ENCODE measurements around the gene TIE1.

Gene TIE1

DNA sequence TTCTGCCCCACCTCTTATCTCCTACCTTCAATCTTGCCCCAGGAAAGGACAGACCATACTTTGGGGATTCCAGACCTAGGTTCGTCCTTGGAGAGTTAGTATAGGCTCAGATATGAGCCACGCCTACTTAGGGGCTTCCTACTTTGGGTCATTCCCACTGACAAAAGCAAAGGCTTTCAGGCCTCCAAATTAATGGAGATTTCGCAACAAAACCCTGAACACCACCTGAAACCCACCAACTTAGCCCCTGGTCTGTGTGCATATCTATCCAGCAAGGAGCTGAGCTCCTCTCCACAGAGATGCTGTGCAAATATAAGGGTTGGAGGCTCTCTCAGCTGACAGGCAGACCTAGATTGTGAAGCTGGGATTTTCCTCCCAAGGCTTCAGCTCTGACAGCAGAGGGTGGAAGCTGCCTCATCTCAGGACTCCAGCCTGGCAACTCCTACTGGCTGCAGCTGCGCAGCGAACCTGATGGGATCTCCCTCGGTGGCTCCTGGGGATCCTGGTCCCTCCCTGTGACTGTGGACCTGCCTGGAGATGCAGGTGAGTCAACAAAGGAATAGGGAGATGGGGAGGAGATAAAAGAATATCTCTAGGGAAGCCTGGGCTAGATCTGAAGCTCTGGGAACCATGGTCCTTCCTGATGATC, 38.9 kb downstream of the TIE1 start:
- no peak for DNase-seq (ENCODE audit: low spot score)

DNA sequence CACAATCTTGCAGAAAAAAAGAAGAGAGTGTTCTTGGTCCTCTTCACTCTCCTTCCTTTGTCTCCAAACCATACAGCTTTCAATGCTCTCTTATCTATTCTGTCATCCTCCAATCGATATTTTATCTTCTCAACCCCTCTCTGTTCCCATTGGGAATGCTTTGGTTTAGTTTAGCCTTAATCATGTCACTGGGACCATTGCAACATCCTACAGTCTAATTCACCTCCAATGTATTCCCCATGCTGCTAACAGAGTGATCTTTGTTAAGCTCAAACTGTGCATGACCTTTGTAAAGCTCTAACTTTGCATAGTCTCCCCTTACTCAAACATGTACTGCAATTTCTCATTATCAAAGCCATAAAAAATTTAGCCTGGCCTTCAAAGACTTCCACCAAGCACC, 39.8 kb downstream of the TIE1 start:
- no peak for DNase-seq (ENCODE audit: low spot score)

DNA sequence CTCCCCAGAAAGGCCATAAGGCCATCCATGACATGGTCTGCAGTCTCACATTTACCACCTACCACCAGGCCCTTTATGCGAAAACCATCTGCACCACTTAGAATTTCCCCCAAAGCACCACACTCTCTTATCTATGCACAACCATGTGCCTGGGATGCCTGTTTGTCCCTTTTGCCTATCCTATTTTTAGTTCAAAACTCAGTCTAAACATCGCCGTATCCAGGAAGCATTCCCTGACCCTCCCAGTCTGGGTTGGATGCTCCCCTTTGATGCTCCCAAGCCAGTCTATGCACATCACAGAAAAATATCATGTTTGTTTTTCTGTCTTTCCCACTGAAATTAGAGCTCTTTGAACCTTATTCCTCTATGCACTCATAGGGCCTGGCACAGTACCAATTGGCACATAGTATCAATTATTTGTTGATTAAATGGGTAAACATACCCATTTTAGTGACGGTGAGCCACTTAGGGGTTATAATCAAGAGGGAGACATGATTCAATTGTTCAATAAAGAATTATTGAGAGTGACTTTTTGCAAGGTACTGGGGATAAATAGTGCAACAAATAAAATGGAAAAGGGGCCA, 43.6 kb downstream of the TIE1 start:
- no peak for DNase-seq (ENCODE audit: low spot score)

DNA sequence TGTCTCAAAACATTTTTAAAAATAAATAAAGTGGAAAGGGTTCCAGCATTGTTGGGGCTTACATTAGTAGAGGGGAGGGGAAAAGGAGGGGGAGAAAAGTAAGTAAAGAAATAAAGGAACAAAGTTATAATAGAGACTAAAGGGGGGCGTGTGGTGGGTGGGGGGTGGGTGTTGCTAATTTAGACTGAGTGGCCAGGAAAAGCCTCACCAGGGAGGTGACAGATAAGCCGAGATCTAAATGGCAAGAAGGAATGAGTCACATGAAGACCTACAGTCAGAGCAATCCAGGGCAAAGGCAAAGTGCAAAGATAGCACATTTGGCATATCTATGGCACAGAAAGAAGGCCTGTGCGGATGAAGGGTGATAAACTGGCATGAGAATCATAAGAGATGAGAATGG, 44.3 kb downstream of the TIE1 start:
- DNase-seq (ENCODE audit: low spot score), result no peak

- no peak for DNase-seq (ENCODE audit: low spot score)
These were observed 45.9 kb downstream of the TIE1 start for GRCh38 chr1:43346636-43347035.

DNA sequence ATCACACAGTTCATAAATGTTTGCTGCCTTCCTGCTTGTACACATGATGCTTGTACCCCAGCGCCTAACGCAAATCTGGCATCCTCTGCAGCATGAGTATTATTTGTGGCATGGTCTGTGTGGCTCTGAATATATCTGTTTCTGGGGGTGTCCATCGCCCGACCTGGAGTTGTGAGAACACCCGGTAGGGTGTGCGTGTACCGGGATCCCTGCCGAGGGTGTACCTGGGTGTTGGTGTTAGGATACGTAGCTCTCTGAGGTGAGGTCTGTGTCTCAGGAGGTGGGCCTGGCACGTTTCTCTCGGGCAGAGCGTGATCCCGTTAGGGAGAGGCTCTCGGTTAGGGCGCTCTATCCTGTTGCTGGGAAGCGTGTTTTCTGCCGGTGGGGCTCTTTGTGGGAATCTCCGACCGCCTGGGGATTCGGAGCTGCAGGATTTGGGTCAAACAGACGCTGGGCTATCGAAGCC, 47.6 kb downstream of the TIE1 start:
- no peak for DNase-seq (ENCODE audit: low spot score)

DNA sequence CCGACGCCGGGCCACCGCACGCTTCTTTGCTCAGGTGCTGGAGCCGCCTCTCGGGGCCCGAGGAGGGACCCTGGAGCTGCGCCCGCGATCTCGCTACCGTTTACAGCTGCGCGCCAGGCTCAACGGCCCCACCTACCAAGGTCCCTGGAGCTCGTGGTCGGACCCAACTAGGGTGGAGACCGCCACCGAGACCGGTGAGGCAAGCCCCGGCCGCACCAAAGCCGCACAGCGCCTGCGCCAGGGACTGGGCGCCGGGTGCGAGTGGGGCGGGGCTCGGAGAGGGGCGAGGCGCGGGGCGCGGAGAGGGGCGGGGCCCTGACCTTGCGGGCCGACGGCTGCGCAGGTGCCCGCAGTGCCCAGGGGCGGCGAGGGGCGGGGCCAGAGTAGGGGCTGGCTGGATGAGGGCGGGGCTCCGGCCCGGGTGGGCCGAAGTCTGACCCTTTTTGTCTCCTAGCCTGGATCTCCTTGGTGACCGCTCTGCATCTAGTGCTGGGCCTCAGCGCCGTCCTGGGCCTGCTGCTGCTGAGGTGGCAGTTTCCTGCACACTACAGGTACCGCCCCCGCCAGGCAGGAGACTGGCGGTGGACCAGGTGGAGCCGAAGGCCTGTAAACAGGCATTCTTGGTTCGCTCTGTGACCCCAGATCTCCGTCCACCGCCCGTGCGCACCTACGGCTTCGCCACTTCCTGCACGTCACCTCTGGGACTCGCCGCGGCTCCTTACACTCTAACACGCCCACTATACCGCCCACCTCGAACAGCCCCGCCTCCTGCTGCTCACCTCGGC, 48.2 kb downstream of the TIE1 start:
- peak; percentile 60 for DNase-seq (ENCODE audit: low spot score)

DNA sequence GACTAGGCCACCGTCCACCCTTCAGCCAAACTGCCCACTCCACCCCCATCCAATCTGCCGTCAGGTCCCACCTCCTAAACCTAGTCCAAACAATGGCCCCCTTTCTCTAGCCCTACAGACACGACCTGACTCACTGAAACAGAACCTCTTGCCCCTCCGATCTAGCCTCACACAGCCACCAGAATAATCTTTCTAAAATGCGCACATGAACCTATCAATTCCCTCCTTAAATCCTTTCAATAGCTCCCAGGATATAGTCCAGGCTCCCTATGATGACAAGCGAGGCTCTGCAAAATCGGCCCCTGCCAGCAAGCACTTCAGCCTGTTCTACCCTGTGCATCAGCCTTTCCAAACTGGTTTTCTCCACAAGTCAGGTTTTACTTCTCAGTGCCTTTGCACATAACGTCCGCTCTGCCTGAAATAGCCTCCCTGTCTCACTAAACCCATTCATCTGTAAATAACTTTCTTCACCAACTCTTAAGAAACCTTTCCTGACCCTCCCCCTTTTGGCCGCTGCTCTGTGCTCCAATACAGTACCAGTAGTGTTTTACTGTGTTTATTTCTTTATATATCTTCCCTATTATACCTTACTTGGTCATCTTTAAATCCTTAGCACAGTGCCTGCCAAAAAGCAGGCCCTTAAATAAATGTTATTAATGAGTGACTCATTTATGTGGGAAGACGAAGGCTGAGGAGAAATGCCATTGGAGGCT, 49.0 kb downstream of the TIE1 start:
- DNase-seq (ENCODE audit: low spot score), result no peak

DNA sequence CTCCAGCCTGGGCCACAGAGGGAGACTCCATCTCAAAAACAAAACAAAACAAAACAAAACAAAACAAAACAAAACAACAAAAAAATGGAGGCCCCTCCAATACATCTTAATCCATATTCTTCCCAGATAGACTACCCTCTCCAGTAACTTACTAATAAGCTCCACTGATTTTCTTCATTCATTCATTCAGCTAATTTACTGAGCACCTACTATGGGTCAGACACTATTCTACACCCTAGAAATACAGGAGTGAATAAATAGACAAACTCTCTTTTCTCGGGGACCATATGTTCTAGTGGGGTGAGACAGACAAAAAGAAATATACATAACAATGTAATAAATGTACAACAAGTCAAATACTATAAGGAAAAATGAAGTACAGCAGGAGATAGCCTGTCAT, 50.2 kb downstream of the TIE1 start:
- DNase-seq (ENCODE audit: low spot score), result no peak

DNA sequence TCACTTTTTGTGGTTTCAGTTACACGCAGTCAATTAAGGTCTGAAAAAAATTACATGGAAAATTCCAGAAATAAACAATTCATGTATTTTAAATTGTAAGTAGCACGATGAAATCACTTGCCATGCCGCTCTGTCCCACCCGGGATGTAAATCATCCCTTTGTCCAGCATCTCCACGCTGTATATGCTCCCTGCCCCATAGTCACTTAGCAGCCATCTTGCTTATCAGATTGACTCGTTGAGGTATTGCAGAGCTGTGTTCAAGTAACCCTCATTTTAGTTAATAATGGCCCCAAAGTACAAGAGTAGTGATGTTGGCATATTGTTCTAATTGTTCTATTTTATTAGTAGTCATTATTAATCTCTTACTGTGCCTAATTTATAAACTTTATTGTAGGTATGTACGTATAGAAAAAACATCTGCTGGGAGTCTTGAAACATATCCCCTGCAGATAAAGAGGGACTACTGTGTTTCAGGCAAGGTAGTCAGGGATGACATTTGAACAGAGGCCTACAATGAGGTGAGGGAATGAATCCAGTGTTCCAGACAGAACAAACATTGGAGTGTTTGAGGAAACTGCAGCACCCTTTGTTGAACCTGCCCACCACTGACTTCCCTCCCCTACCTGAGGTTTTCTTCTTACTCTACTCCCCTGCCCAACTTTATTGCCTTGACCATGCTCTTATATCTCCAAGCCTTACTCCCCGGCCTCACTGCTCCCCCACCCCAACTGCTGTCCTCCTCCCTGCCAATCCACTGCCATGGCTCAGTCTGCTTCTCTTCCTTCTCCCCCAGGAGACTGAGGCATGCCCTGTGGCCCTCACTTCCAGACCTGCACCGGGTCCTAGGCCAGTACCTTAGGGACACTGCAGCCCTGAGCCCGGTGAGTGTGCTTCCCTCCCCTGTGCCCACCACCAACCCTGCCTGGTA, 50.9 kb downstream of the TIE1 start:
- DNase-seq (ENCODE audit: low spot score), result no peak

DNA sequence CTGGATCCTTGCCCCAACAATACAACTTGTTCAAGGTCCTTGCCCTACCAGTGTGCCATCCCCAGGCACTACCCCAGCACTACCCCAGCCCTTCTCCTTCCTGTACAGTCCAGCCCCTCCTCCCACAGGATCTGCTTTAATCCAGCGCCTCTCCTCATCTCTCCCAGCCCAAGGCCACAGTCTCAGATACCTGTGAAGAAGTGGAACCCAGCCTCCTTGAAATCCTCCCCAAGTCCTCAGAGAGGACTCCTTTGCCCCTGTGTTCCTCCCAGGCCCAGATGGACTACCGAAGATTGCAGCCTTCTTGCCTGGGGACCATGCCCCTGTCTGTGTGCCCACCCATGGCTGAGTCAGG, 51.5 kb downstream of the TIE1 start:
- DNase-seq (ENCODE audit: low spot score), result no peak

- no peak for DNase-seq (ENCODE audit: low spot score)
These were observed 52.1 kb downstream of the TIE1 start for GRCh38 chr1:43352881-43353280.

DNA sequence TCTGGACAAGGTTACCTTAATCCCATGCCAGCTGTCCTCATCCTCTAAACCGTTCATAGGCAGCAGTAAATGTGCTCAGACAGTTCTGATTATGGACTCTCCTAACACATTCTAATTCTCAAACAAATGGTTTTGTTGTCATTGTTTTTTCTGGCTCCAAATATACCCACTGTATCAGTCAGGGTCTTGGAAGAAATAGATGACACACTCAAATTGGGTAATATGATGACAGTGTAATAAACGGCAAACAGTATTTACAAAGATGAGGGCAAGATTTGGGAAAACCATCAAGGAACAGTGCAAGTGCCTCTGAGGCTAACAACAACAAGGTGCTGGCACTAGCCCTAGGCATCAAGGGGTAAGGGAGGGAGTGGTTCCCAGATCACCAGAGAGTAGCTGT, 53.7 kb downstream of the TIE1 start:
- no peak for DNase-seq (ENCODE audit: low spot score)

GRCh38 chr1:43354936-43355335, 54.2 kb downstream of the TIE1 start:
- no peak for DNase-seq (ENCODE audit: low spot score)

DNA sequence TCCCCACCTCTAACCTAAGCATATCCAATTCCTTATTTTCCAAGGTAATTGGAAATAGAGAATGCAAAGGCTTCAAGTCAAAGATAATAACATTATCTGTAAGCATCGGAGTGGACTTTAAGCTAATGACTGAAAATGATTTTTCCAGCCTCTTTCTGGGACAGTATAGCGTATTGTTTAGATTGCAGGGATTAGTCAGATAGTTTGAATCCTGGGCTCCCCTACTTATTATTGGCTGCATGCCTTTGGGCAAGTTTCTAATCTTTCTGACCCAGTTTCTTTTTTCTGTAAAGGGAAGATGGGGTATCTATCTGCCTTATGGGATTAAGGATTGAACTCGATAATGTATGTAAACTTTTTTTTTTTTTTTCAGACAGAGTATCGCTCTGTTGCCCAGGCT, 56.5 kb downstream of the TIE1 start:
- no peak for DNase-seq (ENCODE audit: low spot score)

DNA sequence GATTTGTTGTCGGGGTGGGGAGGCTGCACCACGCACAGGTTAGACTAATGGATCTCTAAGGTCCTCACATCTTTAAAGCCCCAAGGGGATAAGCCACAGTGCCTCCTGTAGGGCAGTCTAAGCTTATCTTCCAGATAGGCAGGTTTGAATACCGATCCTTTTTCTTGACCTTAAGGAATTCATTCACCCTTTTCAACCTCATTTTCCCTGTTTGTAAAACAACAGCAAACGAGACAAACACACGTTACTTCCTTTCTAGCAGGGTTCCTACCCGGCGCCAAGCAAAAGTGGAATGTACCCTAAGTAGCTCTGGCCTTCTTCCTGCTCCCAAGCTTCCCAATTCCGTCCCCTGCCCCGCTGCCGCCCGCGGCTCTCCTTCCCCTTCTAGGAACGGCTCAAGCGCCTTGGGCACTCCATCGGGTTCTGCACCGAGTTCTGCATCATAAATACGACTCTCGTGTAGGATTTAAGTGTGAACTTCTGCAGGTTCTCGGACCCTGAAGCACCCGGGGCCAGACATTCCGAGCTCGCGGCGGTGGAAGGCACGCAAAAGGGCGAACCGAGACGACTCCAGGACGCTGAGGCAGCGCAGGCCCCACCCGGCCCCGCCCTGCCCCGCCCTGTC, 57.5 kb downstream of the TIE1 start:
- DNase-seq (ENCODE audit: low spot score), result peak; percentile 59

- DNase-seq (ENCODE audit: low spot score), result peak; percentile 97
These were observed 58.2 kb downstream of the TIE1 start, which contains the start of gene CDC20 for GRCh38 chr1:43358746-43359693. TSS of gene CDC20 (plus strand) at chr1:43358981. CDS start at chr1:43359216, 235 bp downstream.

DNA sequence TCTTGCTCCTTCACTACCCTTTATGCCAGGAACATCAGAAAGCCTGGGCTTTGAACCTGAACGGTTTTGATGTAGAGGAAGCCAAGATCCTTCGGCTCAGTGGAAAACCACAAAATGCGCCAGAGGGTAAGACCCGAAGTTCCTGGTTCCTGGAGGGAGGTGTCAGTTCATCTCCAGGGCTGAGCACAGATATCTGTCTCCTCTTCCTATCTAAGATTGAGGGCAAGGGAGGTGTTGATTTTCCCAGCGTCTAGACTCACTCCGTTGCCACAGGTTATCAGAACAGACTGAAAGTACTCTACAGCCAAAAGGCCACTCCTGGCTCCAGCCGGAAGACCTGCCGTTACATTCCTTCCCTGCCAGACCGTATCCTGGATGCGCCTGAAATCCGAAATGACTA, 58.9 kb downstream of the TIE1 start:
- no peak for DNase-seq (ENCODE audit: low spot score)

DNA sequence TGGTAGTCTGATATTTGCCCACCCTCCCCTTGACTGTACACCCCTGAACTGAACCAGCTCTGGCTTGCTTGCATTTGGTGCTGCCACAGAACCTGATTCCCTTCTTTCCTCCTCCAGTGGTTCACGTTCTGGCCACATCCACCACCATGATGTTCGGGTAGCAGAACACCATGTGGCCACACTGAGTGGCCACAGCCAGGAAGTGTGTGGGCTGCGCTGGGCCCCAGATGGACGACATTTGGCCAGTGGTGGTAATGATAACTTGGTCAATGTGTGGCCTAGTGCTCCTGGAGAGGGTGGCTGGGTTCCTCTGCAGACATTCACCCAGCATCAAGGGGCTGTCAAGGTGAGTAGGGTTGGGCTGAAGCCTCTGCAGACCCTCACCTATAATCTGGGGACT, 59.8 kb downstream of the TIE1 start:
- no peak for DNase-seq (ENCODE audit: low spot score)
